Gastrocnemius medialis (tissue), 4 donors: ENCODE data around the gene RERE. TPM values are rescaled to one million over a fixed set of nuclear protein-coding genes. Genes with fewer than 3 reads are reported as not detected.

Source experiments
- ATAC-seq, 2 donors: fragments of 150-250 bp; one replicate each; pipeline ENCODE4 v1.9.1; 2016
- DNase-seq, 2 donors: peaks; one replicate each; pipeline ENCODE4 v3.0.0-alpha.2; 2019
- H3K27ac ChIP-seq, 4 donors: fragments of 200-600 bp; sonication (generic); 1 replicate in 1 of 4; 2 replicates in 3 of 4; pipeline ENCODE4 v1.5.1; 2016 to 2018; ENCODE audit warnings: mild to moderate bottlenecking in 2 of 4, moderate library complexity in 1 of 4
- H3K27me3 ChIP-seq, 3 donors: fragments of 200-600 bp; sonication (generic) in 2 of 3; 1 replicate in 1 of 3; 2 replicates in 2 of 3; pipeline versions ENCODE4 v1.5.1 to v1.6.0; 2016 to 2019; ENCODE audit warnings: mild to moderate bottlenecking in 1 of 3, moderate library complexity in 1 of 3
- H3K36me3 ChIP-seq, 2 donors: fragments of 200-600 bp; sonication (generic) in 1 of 2; one replicate each; pipeline ENCODE4 v1.5.1; 2017 to 2018
- H3K4me1 ChIP-seq, 2 donors: fragments of 200-600 bp; sonication (generic) in 1 of 2; one replicate each; pipeline ENCODE4 v1.5.1; 2016 to 2017; ENCODE audit warnings: mild to moderate bottlenecking in 2 of 2
- H3K4me3 ChIP-seq, 4 donors: fragments of 200-600 bp; sonication (generic) in 3 of 4; 1 replicate in 1 of 4; 2 replicates in 3 of 4; pipeline ENCODE4 v1.5.1; 2016 to 2019; ENCODE audit warnings: mild to moderate bottlenecking in 2 of 4
- H3K9me3 ChIP-seq, 3 donors: fragments of 200-600 bp; sonication (generic) in 2 of 3; 1 replicate in 1 of 3; 2 replicates in 2 of 3; pipeline ENCODE4 v1.5.1; 2016 to 2019
- CTCF ChIP-seq, 5 experiments: fragments of 450-650 bp in 3 of 5; fragments of 200-600 bp in 2 of 5; sonication (generic) in 2 of 5; IDR thresholded peaks in 4 of 5; conservative IDR thresholded peaks in 1 of 5; 1 replicate in 4 of 5; 2 replicates in 1 of 5; pipeline ENCODE4 v1.5.1; 2016 to 2019; ENCODE audit warnings: antibody characterized with exemption in 5 of 5, mild to moderate bottlenecking in 3 of 5, moderate library complexity in 3 of 5
- POLR2A ChIP-seq, 2 donors: fragments of 450-650 bp; IDR thresholded peaks; one replicate each; pipeline ENCODE4 v1.6.1; 2017; ENCODE audit warnings: antibody characterized with exemption in 2 of 2, mild to moderate bottlenecking in 2 of 2, moderate library complexity in 2 of 2
- in situ Hi-C, 4 donors: fragments of 200-750 bp; cut with MboI; loops; one replicate each; pipeline versions ENCODE4 v1.15.0 to v1.8.0; 2017; ENCODE audit warnings: low sequenced_read_pairs in 4 of 4
- intact Hi-C: fragments of 100-400 bp; cut with DNase I; formaldehyde crosslinking; loops from one replicate; pipeline ENCODE4 v1.15.1; 2023; ENCODE audit warnings: low total_unique reads
- total RNA-seq, 4 donors: library from RNA; depleted of rRNA; stranded (reverse); fragments of >200 nt; gene quantifications; one replicate each; pipeline versions ENCODE4 v1.1.0 to v1.2.3, GENCODE V29; 2016

RERE gene
- total RNA-seq, 4 donors from 2014 or later, result 60.8 to 106 (median 102) TPM

GRCh38 chr1:8351693-8352470 is 465.6 kb downstream of the RERE start:
- in situ Hi-C loops, result no loop called here
- peak overlapping the region; percentile 64 to 95 (median 74) for H3K27ac ChIP-seq
- H3K9me3 ChIP-seq, result no peaks in the 10 kb centered on the region
- ATAC-seq (no peak), DNase-seq (peak in 1 of 2 donors; percentile 40)
- H3K27me3 ChIP-seq, result no peaks in the 10 kb centered on the region
- peaks cover 0 to 43% of the 10 kb centered on the region in 2 donors for H3K36me3 ChIP-seq
- TF ChIP-seq POLR2A (IDR thresholded peaks at IDR 0.05) (no peak), CTCF (IDR thresholded peaks at IDR 0.05 in 4 of 5, conservative IDR thresholded peaks at IDR 0.05 in 1 of 5) (peak; percentile 45 to 72 (median 66))
- intact Hi-C loops, result no loop called here
- H3K4me3 ChIP-seq, result no peak overlapping the region
- peaks cover 34 to 43% of the 10 kb centered on the region in 2 donors for H3K4me1 ChIP-seq

- Histone ChIP-seq H3K4me3 (no peak overlapping the region), H3K4me1 (peaks cover 29 to 43% of the 10 kb centered on the region in 2 donors), H3K36me3 (peaks cover 0 to 35% of the 10 kb centered on the region in 2 donors), H3K9me3 (no peaks in the 10 kb centered on the region), H3K27ac (peak overlapping the region; percentile 38 to 75 (median 58)), H3K27me3 (no peaks in the 10 kb centered on the region)
- ATAC-seq, result peak in 1 of 2 donors; percentile 7
- no peak for TF ChIP-seq POLR2A (IDR thresholded peaks at IDR 0.05)
- no peak for TF ChIP-seq CTCF (IDR thresholded peaks at IDR 0.05 in 4 of 5, conservative IDR thresholded peaks at IDR 0.05 in 1 of 5)
- DNase-seq, result no peak
- intact Hi-C loops (no loop called here), in situ Hi-C loops (no loop called here)
These were observed 466.3 kb downstream of the RERE start for GRCh38 chr1:8350914-8351684.

GRCh38 chr1:8349961-8350360 is 467.5 kb downstream of the RERE start:
- DNase-seq (peak in 1 of 2 donors; percentile 65), ATAC-seq (peak; percentile 12 to 17)
- Histone ChIP-seq H3K36me3 (peaks cover 0 to 24% of the 10 kb centered on the region in 2 donors), H3K4me1 (peaks cover 24 to 43% of the 10 kb centered on the region in 2 donors), H3K4me3 (no peak overlapping the region), H3K27me3 (no peaks in the 10 kb centered on the region), H3K27ac (peak overlapping the region; percentile 35 to 68 (median 60)), H3K9me3 (no peaks in the 10 kb centered on the region)
- in situ Hi-C loops, result loop anchor here (10.0 kb wide), 2 partner anchors 365 to 375 kb away; no protein-coding TSS in a partner anchor
- intact Hi-C loops, result loop anchor here (1.0 to 2.0 kb wide), 2 partner anchors 367 to 375 kb away; no protein-coding TSS in a partner anchor
- no peak for TF ChIP-seq POLR2A (IDR thresholded peaks at IDR 0.05)
- TF ChIP-seq CTCF (IDR thresholded peaks at IDR 0.05 in 4 of 5, conservative IDR thresholded peaks at IDR 0.05 in 1 of 5), result no peak

- Histone ChIP-seq H3K4me3 (no peak overlapping the region), H3K36me3 (peaks cover 0 to 19% of the 10 kb centered on the region in 2 donors), H3K27ac (peak overlapping the region; percentile 35 to 68 (median 60)), H3K27me3 (no peaks in the 10 kb centered on the region), H3K4me1 (peaks cover 24 to 39% of the 10 kb centered on the region in 2 donors), H3K9me3 (no peaks in the 10 kb centered on the region)
- DNase-seq, result no peak
- in situ Hi-C loops, result loop anchor here (10.0 kb wide), 2 partner anchors 365 to 375 kb away; no protein-coding TSS in a partner anchor
- ATAC-seq, result peak in 1 of 2 donors; percentile 4
- intact Hi-C loops, result loop anchor here (1.0 to 2.0 kb wide), 2 partner anchors 367 to 374 kb away; no protein-coding TSS in a partner anchor
- TF ChIP-seq POLR2A (IDR thresholded peaks at IDR 0.05), result no peak
- TF ChIP-seq CTCF (IDR thresholded peaks at IDR 0.05 in 4 of 5, conservative IDR thresholded peaks at IDR 0.05 in 1 of 5), result no peak
These were observed 468.0 kb downstream of the RERE start for GRCh38 chr1:8349473-8349865.
